ENCODE data around the gene GRIA1. TPM values are rescaled to one million over a fixed set of nuclear protein-coding genes. Genes with fewer than 3 reads are reported as not detected.

GRIA1 gene
- total RNA-seq, 1 experiment from 2014 or later, result not detected

DNA sequence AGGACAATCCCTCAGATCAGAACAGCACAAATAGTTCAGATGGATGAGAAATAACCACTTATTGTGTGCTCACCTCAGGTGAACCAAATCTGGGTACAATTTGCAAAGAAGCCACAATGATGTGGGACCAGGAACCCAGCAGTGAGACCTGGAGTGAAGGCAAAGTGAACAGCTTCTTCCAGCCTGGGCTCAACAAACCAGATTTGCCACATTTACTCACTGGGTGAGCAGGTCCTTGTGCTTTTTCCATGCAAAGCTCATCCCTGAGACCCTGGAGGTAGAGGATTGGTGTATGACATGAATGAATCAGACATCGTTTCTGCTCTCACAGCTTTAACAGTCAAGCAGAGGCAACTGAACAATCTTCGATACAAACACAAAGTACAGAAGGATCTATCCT lies 29.1 kb upstream of the GRIA1 start:
- no peaks in the 10 kb centered on the region for H3K9me3 ChIP-seq (ENCODE audit: low read length)
- H3K79me2 ChIP-seq (ENCODE audit: low read length), result no peaks in the 10 kb centered on the region
- no peak overlapping the region for H3K27ac ChIP-seq (ENCODE audit: low read length)
- no peak overlapping the region for H3K4me2 ChIP-seq (ENCODE audit: low read depth, low read length, poor library complexity, severe bottlenecking)
- no peaks in the 10 kb centered on the region for H3K4me1 ChIP-seq (ENCODE audit: low read length)
- H3K4me3 ChIP-seq (ENCODE audit: low read length), result no peak overlapping the region
- H3K27me3 ChIP-seq (ENCODE audit: low read length), result no peaks in the 10 kb centered on the region
- no peak for DNase-seq
- H2AFZ ChIP-seq (ENCODE audit: low read length), result no peak overlapping the region
- no peaks in the 10 kb centered on the region for H4K20me1 ChIP-seq (ENCODE audit: insufficient read depth, low read depth, low read length)
- no peaks in the 10 kb centered on the region for H3K36me3 ChIP-seq (ENCODE audit: insufficient read depth, low read length)
- H3K9ac ChIP-seq (ENCODE audit: low read length), result no peak overlapping the region
- no peaks in the 10 kb centered on the region for H3K9me2 ChIP-seq (replicated peaks; ENCODE audit: insufficient read depth, low read length)

DNA sequence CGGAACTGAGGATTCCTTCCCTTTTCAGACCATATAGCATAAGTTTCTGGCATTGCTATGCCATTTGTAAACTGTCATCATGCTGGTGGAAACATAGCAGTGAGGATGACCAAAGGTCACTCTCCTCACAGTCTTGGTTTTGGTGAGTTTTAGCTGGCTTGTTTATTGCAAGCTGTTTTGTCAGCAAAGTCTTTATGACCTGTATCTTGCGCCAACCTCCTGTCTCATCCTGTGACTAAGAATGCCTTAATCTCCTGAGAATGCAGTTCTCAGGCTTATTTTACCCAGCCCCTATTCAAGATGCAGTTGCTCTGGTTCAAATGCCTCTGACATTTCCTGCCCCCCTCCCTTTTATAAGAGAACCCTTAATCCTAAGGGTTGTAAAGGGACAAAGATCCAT lies 26.7 kb upstream of the GRIA1 start:
- Histone ChIP-seq H3K4me1 (ENCODE audit: low read length) (no peaks in the 10 kb centered on the region), H3K79me2 (ENCODE audit: low read length) (no peaks in the 10 kb centered on the region), H3K4me3 (ENCODE audit: low read length) (no peak overlapping the region), H3K9me3 (ENCODE audit: low read length) (no peaks in the 10 kb centered on the region), H4K20me1 (ENCODE audit: insufficient read depth, low read depth, low read length) (no peaks in the 10 kb centered on the region), H3K9me2 (replicated peaks; ENCODE audit: insufficient read depth, low read length) (no peaks in the 10 kb centered on the region), H3K36me3 (ENCODE audit: insufficient read depth, low read length) (no peaks in the 10 kb centered on the region), H2AFZ (ENCODE audit: low read length) (no peak overlapping the region), H3K9ac (ENCODE audit: low read length) (no peak overlapping the region), H3K27me3 (ENCODE audit: low read length) (no peaks in the 10 kb centered on the region), H3K27ac (ENCODE audit: low read length) (no peak overlapping the region), H3K4me2 (ENCODE audit: low read depth, low read length, poor library complexity, severe bottlenecking) (no peak overlapping the region)
- no peak for DNase-seq

DNA sequence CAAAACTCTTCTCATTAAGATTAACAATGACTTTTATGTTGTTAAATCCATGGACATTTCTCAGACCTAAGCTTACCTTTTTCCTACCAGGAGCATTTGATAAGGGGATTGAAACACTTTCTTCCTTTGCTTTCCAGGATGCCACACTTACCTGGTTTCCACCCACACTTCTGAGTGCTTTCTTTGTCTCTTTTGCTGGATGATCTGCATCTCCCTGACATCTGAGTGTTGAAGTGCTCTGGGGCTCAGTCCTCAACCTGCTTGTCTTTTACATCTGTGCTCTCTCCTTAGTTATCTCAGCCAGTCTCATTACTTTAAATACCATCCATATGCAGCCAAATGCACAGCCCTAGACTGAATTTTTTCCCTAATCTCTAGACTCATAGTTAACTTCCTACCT lies 22.9 kb upstream of the GRIA1 start:
- Histone ChIP-seq H3K4me3 (ENCODE audit: low read length) (no peak overlapping the region), H3K4me2 (ENCODE audit: low read depth, low read length, poor library complexity, severe bottlenecking) (no peak overlapping the region), H3K27ac (ENCODE audit: low read length) (no peak overlapping the region), H3K27me3 (ENCODE audit: low read length) (no peaks in the 10 kb centered on the region), H3K4me1 (ENCODE audit: low read length) (no peaks in the 10 kb centered on the region), H3K9me2 (replicated peaks; ENCODE audit: insufficient read depth, low read length) (no peaks in the 10 kb centered on the region), H3K79me2 (ENCODE audit: low read length) (no peaks in the 10 kb centered on the region), H3K9me3 (ENCODE audit: low read length) (no peaks in the 10 kb centered on the region), H2AFZ (ENCODE audit: low read length) (no peak overlapping the region), H3K36me3 (ENCODE audit: insufficient read depth, low read length) (no peaks in the 10 kb centered on the region), H4K20me1 (ENCODE audit: insufficient read depth, low read depth, low read length) (no peaks in the 10 kb centered on the region), H3K9ac (ENCODE audit: low read length) (no peak overlapping the region)
- DNase-seq, result no peak

DNA sequence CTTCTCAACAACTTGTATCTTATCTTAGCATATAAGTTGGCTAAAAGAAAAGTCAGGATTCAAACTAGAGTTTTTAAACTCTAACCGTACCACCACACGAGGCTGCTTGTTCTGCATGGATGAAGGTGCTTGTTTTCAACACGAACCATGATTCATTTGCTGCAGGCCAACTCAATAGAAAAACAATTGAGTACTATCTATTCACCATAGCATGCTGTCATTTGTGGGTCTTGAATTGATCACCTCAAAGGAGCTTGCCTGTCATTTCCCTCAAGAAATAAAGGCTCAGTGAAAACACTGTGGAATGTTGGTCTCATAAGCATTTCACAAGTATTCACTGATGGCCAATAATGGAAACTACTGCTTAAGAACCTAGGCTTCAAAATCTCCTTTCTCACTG lies 21.0 kb upstream of the GRIA1 start:
- Histone ChIP-seq H2AFZ (ENCODE audit: low read length) (no peak overlapping the region), H3K9me2 (replicated peaks; ENCODE audit: insufficient read depth, low read length) (no peaks in the 10 kb centered on the region), H3K27ac (ENCODE audit: low read length) (no peak overlapping the region), H3K79me2 (ENCODE audit: low read length) (no peaks in the 10 kb centered on the region), H3K36me3 (ENCODE audit: insufficient read depth, low read length) (no peaks in the 10 kb centered on the region), H3K4me2 (ENCODE audit: low read depth, low read length, poor library complexity, severe bottlenecking) (no peak overlapping the region), H3K27me3 (ENCODE audit: low read length) (no peaks in the 10 kb centered on the region), H4K20me1 (ENCODE audit: insufficient read depth, low read depth, low read length) (no peaks in the 10 kb centered on the region), H3K4me3 (ENCODE audit: low read length) (no peak overlapping the region), H3K9me3 (ENCODE audit: low read length) (no peaks in the 10 kb centered on the region), H3K9ac (ENCODE audit: low read length) (no peak overlapping the region), H3K4me1 (ENCODE audit: low read length) (no peaks in the 10 kb centered on the region)
- DNase-seq, result no peak

DNA sequence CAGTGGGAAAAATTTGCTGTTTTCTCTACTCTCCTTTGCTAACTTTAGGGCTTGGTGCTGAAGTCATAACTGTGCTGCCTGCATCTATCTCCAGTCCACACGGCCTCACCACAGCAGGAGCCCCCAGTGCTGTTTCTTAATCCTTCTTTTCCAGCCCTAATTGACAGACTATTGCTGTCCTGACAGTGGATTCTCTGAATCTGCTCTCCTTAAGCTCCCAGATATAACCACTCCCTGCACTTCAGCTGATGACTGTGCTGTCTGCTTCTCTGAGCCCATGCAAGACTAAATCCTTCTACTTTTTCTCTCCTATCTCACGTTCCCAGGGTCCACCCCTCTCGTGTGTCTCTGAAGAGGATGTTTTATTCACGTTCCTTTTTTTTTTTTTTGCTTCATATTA lies 19.7 kb upstream of the GRIA1 start:
- Histone ChIP-seq H3K27ac (ENCODE audit: low read length) (no peak overlapping the region), H3K9ac (ENCODE audit: low read length) (no peak overlapping the region), H3K4me2 (ENCODE audit: low read depth, low read length, poor library complexity, severe bottlenecking) (no peak overlapping the region), H4K20me1 (ENCODE audit: insufficient read depth, low read depth, low read length) (no peaks in the 10 kb centered on the region), H3K9me3 (ENCODE audit: low read length) (no peaks in the 10 kb centered on the region), H3K27me3 (ENCODE audit: low read length) (no peaks in the 10 kb centered on the region), H3K4me1 (ENCODE audit: low read length) (no peaks in the 10 kb centered on the region), H3K4me3 (ENCODE audit: low read length) (no peak overlapping the region), H3K9me2 (replicated peaks; ENCODE audit: insufficient read depth, low read length) (no peaks in the 10 kb centered on the region), H3K79me2 (ENCODE audit: low read length) (no peaks in the 10 kb centered on the region), H3K36me3 (ENCODE audit: insufficient read depth, low read length) (no peaks in the 10 kb centered on the region), H2AFZ (ENCODE audit: low read length) (no peak overlapping the region)
- DNase-seq, result no peak

DNA sequence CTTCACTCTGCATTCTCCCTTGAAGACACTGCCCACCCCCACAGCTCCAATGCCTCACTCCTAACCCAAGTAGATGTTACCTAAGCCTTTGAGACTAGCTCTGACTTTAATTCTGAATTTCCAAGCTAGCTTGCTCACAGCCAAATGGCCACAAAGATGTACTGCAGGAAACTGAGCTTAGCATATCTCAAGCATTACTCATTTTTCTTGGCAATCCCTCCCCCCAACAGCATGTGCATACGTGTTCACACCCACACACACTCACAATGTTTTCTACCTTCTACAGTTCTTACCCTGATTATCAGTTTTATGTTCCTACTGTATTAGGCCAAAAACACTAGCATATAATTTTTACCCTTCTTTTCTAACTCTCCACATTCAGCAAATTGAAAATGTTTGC lies 13.7 kb upstream of the GRIA1 start:
- no peaks in the 10 kb centered on the region for H3K9me3 ChIP-seq (ENCODE audit: low read length)
- no peak overlapping the region for H2AFZ ChIP-seq (ENCODE audit: low read length)
- H3K36me3 ChIP-seq (ENCODE audit: insufficient read depth, low read length), result no peaks in the 10 kb centered on the region
- no peaks in the 10 kb centered on the region for H3K79me2 ChIP-seq (ENCODE audit: low read length)
- no peak overlapping the region for H3K27ac ChIP-seq (ENCODE audit: low read length)
- no peaks in the 10 kb centered on the region for H3K4me1 ChIP-seq (ENCODE audit: low read length)
- H3K9ac ChIP-seq (ENCODE audit: low read length), result no peak overlapping the region
- H3K9me2 ChIP-seq (replicated peaks; ENCODE audit: insufficient read depth, low read length), result no peaks in the 10 kb centered on the region; the same call in 1 of the 2 replicates
- H3K4me2 ChIP-seq (ENCODE audit: low read depth, low read length, poor library complexity, severe bottlenecking), result no peak overlapping the region
- H3K27me3 ChIP-seq (ENCODE audit: low read length), result no peaks in the 10 kb centered on the region
- H4K20me1 ChIP-seq (ENCODE audit: insufficient read depth, low read depth, low read length), result no peaks in the 10 kb centered on the region
- DNase-seq, result no peak
- H3K4me3 ChIP-seq (ENCODE audit: low read length), result no peak overlapping the region

DNA sequence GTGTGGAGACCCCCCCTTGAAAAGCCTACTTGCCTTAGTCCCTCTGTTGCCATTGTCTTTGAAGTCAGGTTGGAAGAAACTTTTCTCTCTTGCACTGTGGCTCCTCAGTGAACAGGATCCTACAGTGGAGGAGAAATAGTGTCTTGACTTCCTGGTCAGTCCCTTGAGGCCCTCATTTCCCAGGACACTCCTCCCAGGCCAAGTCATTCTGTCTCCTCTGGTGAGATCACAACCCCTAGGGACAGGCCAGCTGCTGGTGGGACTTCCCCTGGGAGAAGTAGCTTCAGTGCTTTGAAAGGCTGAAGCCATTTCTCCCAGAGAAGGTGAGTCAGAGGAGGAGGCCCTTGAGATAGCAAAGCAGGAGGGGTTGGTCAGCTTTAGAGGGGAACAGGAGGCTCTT lies 10.1 kb upstream of the GRIA1 start:
- no peaks in the 10 kb centered on the region for H3K36me3 ChIP-seq (ENCODE audit: insufficient read depth, low read length)
- H3K4me3 ChIP-seq (ENCODE audit: low read length), result no peak overlapping the region
- H2AFZ ChIP-seq (ENCODE audit: low read length), result no peak overlapping the region
- no peaks in the 10 kb centered on the region for H3K79me2 ChIP-seq (ENCODE audit: low read length)
- no peaks in the 10 kb centered on the region for H3K27me3 ChIP-seq (ENCODE audit: low read length)
- no peaks in the 10 kb centered on the region for H3K9me3 ChIP-seq (ENCODE audit: low read length)
- no peak overlapping the region for H3K4me2 ChIP-seq (ENCODE audit: low read depth, low read length, poor library complexity, severe bottlenecking)
- H3K27ac ChIP-seq (ENCODE audit: low read length), result no peak overlapping the region
- DNase-seq, result no peak
- H3K4me1 ChIP-seq (ENCODE audit: low read length), result no peaks in the 10 kb centered on the region
- no peaks in the 10 kb centered on the region; the same call in 1 of the 2 replicates for H3K9me2 ChIP-seq (replicated peaks; ENCODE audit: insufficient read depth, low read length)
- no peak overlapping the region for H3K9ac ChIP-seq (ENCODE audit: low read length)
- H4K20me1 ChIP-seq (ENCODE audit: insufficient read depth, low read depth, low read length), result no peaks in the 10 kb centered on the region

DNA sequence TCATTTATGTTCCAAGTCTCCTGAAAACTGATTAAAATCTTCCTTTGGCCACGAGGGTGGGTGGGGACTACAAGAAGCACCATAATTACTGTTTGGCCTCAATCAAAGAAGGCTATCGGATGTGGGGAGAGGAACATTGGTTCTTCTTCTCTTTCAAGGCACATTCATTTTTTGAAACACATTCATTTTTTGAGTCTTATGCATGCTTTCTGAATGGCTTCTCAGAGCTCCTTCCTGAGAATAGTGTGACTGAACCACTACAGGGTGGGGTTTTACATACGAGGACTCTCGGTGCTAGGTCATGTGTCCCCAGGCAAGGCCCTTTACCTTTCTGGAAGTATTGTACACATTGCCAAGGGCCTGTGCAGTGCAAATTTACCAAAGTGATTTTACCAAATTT lies 7.0 kb upstream of the GRIA1 start:
- H3K9ac ChIP-seq (ENCODE audit: low read length), result no peak overlapping the region
- no peaks in the 10 kb centered on the region for H3K27me3 ChIP-seq (ENCODE audit: low read length)
- no peak overlapping the region for H3K27ac ChIP-seq (ENCODE audit: low read length)
- no peaks in the 10 kb centered on the region for H3K79me2 ChIP-seq (ENCODE audit: low read length)
- no peaks in the 10 kb centered on the region for H3K36me3 ChIP-seq (ENCODE audit: insufficient read depth, low read length)
- no peaks in the 10 kb centered on the region for H3K9me3 ChIP-seq (ENCODE audit: low read length)
- H2AFZ ChIP-seq (ENCODE audit: low read length), result no peak overlapping the region
- no peaks in the 10 kb centered on the region; the same call in 1 of the 2 replicates for H3K9me2 ChIP-seq (replicated peaks; ENCODE audit: insufficient read depth, low read length)
- no peak for DNase-seq
- H4K20me1 ChIP-seq (ENCODE audit: insufficient read depth, low read depth, low read length), result no peaks in the 10 kb centered on the region
- H3K4me2 ChIP-seq (ENCODE audit: low read depth, low read length, poor library complexity, severe bottlenecking), result no peak overlapping the region
- H3K4me1 ChIP-seq (ENCODE audit: low read length), result no peaks in the 10 kb centered on the region
- no peak overlapping the region for H3K4me3 ChIP-seq (ENCODE audit: low read length)

DNA sequence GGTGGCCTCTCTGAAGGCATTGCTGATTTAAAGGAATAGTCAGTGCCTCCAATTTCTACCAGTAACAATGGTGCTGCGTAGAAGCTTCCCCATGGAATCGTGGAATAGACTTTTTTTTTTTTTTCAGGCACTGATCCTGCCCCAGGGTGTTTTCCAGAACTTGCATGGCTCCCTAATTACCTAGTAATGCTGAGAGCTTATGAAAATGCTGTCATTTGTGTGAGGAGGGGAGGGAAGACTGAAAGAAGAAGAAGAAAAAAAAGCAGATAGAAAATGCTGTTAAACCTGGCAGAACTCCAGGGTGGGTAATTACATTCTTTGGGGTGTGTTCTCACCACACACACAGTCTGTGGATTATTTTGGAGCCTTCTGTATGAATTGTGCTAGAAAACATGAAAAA lies 4.8 kb upstream of the GRIA1 start:
- Histone ChIP-seq H4K20me1 (ENCODE audit: insufficient read depth, low read depth, low read length) (no peaks in the 10 kb centered on the region), H3K36me3 (ENCODE audit: insufficient read depth, low read length) (no peaks in the 10 kb centered on the region), H3K9me3 (ENCODE audit: low read length) (no peaks in the 10 kb centered on the region), H3K4me2 (ENCODE audit: low read depth, low read length, poor library complexity, severe bottlenecking) (no peak overlapping the region), H3K9me2 (replicated peaks; ENCODE audit: insufficient read depth, low read length) (no peaks in the 10 kb centered on the region; the same call in 1 of the 2 replicates), H3K4me3 (ENCODE audit: low read length) (no peak overlapping the region), H3K27me3 (ENCODE audit: low read length) (no peaks in the 10 kb centered on the region), H3K9ac (ENCODE audit: low read length) (no peak overlapping the region), H3K79me2 (ENCODE audit: low read length) (no peaks in the 10 kb centered on the region), H3K4me1 (ENCODE audit: low read length) (no peaks in the 10 kb centered on the region), H2AFZ (ENCODE audit: low read length) (no peak overlapping the region), H3K27ac (ENCODE audit: low read length) (no peak overlapping the region)
- no peak for DNase-seq

Data from Karpas-422 (cell line).